Hepatocyte (in vitro differentiated cells): ENCODE data around the gene NUCKS1.

Source experiments
- EZH2 ChIP-seq: fragments of 200-600 bp; sonication (generic); IDR thresholded peaks from 2 replicates; pipeline ENCODE4 v1.6.1; 2016; ENCODE audit warnings: antibody characterized with exemption, mild to moderate bottlenecking, borderline replicate concordance
- TF ChIP-seq, protein P1 (sequence below): fragments of 200-600 bp; sonication (generic); IDR thresholded peaks from 2 replicates; pipeline ENCODE4 v1.5.1; 2016; ENCODE audit warnings: antibody characterized with exemption, mild to moderate bottlenecking; ENCODE audit not compliant: poor library complexity

DNA sequence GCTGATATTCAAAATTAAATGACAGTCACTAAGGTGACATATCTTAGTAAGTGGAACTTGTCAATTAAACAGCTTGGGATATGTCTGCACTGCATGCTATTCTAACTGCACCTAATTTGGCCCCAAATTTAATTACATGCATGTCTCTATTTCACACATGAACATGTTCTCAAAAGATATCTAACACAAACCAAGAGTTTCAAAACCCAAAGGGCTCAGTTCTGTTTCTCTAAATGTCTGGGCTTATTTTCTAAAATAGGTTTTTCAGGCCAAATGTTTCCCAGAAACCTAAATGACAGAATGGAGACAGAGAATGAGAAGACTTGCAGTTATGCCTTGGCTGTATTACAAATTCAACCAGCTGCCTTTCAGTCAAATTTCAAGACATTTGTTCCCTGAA, 14.0 kb upstream of the NUCKS1 start:
- TF ChIP-seq, protein P1, sequence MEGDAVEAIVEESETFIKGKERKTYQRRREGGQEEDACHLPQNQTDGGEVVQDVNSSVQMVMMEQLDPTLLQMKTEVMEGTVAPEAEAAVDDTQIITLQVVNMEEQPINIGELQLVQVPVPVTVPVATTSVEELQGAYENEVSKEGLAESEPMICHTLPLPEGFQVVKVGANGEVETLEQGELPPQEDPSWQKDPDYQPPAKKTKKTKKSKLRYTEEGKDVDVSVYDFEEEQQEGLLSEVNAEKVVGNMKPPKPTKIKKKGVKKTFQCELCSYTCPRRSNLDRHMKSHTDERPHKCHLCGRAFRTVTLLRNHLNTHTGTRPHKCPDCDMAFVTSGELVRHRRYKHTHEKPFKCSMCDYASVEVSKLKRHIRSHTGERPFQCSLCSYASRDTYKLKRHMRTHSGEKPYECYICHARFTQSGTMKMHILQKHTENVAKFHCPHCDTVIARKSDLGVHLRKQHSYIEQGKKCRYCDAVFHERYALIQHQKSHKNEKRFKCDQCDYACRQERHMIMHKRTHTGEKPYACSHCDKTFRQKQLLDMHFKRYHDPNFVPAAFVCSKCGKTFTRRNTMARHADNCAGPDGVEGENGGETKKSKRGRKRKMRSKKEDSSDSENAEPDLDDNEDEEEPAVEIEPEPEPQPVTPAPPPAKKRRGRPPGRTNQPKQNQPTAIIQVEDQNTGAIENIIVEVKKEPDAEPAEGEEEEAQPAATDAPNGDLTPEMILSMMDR: no peak
- TF ChIP-seq EZH2: no peak
